MM.1S (cell line): ENCODE data around the gene AFAP1.

ENCODE experiments used
- CTCF ChIP-seq: fragments of 300-600 bp; sonication (generic); IDR thresholded peaks from 2 replicates; pipeline ENCODE4 v1.5.1; 2016; ENCODE audit warnings: antibody characterized with exemption, low read length, mixed read lengths
- EZH2 ChIP-seq: fragments of 300-600 bp; sonication (generic); optimal IDR thresholded peaks from 2 replicates; pipeline ENCODE3; 2017; ENCODE audit warnings: low read depth, mild to moderate bottlenecking, antibody characterized with exemption, low read length, mixed read lengths
- EZH2phosphoT487 ChIP-seq: fragments of 300-600 bp; sonication (generic); IDR thresholded peaks from 2 replicates; pipeline ENCODE4 v1.6.1; 2018; ENCODE audit warnings: antibody characterized with exemption, low read length

GRCh38 chr4:7733201-7733600 is 206.5 kb downstream of the AFAP1 start:
- TF ChIP-seq CTCF (no peak), EZH2phosphoT487 (no peak), EZH2 (no peak)
